Measurements from ENCODE around the gene FAM13A.
"Not testable (repeated sequence)": the region's sequence is repeated elsewhere in the genome, so short reads cannot be mapped to it uniquely, and the experiment has no call there.

FAM13A gene

DNA sequence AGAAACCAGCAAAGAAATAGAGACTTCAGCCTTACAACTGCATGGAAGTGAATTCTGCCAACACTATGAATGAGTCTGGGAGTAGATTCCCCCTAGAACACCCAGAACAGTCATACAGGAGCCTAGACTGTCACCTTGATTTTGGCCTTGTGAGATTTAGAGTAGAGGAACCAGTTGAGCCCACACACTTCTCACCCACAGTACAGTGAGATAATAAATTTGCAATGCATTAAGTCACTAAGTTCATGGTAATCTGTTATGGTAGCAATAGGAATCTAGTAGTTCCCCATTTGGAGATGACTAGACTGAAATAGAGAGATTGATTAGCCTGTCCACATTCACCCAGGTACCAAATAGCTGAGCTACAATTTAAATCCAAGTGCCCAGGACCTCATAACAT, 59.0 kb downstream of the FAM13A start:
- no peak for DNase-seq

DNA sequence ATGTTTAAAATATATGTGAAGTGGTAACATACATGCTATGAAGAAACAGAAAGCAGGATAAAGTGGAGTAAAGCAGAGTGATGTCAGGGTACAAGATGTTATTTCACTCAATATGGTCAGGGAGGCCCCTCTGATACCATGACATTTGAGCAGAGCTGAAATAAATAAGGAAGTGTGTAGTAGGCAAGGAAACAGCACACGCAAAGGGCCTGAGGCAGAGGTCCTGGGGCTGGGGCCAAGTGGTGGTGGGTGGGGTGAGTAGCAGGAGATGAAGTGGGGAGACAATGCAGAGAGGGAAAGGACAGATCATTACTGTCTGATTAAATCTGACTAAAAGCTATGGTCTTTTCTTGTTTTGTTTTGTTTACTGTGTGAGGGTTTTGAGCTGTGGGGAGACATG, 61.1 kb downstream of the FAM13A start:
- DNase-seq = no peak

DNA sequence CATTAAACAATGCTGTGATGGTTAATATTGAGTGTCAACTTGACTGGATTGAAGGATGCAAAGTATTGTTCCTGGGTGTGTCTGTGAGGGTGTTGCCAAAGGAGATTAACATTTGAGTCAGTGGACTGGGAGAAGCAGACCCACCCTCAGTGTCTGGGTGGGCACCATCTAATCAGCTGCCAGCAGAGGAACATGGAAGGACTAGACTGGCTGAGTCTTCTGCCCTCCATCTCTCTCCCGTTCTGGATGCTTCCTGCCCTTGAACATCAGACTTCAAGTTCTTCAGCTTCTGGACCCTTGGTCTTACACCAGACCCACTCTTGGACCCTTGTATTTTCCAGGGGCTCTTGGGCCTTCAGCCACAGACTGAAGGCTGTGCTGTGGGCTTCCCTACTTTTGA, 61.7 kb downstream of the FAM13A start:
- not testable (repeated sequence) for DNase-seq

- no peak for DNase-seq
Observed at GRCh38 chr4:88993246-88993645, 63.7 kb downstream of the FAM13A start.

DNA sequence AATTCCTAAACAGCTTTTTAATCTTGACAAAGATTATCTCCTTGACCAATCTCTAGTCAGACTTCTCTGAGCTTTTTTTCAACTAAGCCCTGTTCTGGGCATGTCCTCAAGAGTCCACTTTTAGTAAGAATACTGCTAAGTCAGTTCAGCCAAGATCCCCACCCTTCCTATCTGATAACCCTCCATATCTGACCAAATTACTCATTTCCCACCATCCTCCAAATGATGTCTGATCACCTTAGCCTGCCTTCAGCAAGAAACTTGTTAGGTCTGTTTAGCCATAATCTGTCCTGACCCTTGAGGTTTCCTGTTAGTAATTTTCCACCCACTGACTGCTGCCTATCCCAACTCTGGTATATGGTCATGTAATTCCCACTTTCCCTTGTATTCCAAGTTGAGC, 65.2 kb downstream of the FAM13A start:
- DNase-seq = no peak

GRCh38 chr4:88989990-88990389, 67.0 kb downstream of the FAM13A start:
- no peak for DNase-seq

DNA sequence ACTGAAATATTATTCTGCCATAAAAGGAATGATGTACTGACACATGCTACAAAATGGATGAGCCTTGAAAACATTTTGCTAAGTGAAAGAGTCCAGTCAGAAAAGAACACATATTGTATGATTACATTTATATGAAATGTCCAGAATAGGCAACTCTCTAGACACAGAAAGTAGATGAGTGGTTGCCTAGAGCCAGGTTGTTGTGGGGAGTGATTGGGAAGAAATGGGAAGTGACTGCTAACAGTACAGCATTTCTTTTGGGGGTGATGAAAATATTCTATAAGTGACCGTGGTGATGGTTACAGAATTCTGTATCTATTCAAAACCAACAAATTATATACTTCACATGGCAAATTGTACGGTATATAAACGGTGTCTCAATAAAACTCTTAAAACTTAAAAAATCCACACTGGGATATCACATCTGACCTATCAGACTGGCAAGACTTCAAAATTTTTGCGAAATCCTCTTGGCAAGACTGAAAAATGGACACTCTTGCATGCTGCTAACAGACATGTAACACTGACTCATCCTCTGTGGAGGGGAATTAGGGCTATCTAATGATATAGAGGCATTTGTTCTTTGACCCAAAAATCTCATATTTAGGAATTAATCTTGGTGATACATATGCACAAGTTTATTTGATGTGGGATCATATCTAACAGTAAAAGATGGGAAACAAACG, 71.8 kb downstream of the FAM13A start:
- DNase-seq = no peak

GRCh38 chr4:88982757-88983156, 74.2 kb downstream of the FAM13A start:
- no peak for DNase-seq

DNA sequence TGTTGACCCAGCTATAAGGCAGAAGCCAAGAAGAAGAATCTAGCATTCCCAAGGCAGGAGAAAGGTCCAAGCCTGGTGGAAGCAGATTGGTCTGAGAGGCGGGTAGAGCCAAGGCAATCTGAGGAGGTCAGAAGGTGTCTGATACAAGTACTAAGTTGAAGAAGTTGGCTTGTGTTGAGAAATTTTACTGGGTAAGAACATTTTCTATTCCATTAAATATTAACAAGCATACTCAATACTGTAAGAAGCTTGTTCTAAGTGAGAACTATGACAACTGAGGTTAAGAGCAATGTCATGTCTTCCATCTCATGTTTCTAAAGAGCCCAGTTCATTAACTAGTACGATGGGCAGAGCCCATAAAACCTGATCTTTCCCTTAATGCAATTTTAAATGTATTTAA, 75.0 kb downstream of the FAM13A start:
- no peak for DNase-seq

DNA sequence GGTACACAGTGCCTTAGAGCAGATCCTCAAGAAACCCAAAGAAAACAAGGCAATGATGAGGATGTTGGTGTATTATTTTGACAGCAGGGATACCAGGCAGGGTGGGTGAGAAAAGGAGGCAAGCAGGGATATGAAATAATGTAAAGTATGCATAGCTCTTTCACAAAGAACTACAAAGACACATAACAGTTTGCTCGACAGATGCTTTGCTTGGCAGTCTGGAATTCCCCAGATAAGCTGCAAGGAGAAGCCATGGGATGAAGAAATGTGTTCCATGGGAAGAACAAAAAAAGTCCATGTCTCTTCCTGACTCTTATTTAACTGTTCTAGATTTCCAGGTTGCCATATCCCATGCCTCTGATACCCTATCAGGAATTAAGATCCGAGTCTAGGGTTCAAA, 75.4 kb downstream of the FAM13A start:
- no peak for DNase-seq

- DNase-seq = no peak
Observed at GRCh38 chr4:88979276-88979675, 77.7 kb downstream of the FAM13A start.

DNA sequence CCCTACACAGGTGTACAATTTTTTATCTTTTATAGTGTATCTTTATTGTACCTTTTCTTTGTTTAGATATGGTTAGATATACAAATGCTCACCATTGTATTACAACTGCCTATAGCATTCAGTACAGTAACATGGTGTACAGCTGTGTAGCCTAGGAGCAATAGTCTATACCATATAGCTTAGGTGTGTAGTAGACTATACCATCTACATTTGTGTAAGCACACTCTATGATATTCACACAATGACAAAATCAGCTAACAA, 80.3 kb downstream of the FAM13A start:
- DNase-seq = no peak

DNA sequence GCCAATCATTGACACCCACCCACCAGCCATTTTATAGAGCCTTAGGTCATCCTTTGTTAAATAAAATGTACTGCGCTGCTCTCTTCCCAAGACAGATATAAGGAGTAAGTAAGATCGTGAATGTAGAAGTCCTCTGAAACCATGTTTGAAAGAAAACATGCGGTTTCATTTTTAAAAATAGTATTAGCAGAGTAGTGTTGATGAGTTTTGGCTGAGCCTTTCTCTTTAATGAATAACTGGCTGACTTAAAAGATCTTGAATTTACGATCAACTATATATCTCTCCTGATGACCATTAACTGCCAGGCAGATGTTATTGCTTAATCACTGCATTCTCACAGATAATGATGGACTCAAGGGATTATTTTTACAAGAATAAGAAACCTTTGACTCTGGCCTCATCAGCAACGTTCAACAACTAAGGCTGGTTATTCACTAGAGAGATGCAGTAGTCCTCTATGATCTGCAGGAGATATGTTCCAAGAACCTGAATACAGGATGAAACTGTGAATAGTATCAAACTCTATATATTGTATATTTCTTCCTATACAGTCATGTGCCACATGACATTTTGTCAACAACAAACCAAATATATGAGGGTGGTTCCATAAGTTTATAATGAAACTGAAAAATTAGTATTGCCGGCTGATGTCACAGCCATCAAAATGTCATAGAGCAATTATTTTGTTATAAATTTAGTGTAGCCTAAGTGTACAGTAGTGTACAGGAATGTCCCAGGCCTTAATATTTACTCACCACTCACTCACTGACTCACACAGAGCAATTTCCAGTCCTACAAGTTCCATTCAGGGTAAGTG, 80.8 kb downstream of the FAM13A start:
- DNase-seq = no peak

GRCh38 chr4:88971536-88971935, 85.4 kb downstream of the FAM13A start:
- no peak for DNase-seq

DNA sequence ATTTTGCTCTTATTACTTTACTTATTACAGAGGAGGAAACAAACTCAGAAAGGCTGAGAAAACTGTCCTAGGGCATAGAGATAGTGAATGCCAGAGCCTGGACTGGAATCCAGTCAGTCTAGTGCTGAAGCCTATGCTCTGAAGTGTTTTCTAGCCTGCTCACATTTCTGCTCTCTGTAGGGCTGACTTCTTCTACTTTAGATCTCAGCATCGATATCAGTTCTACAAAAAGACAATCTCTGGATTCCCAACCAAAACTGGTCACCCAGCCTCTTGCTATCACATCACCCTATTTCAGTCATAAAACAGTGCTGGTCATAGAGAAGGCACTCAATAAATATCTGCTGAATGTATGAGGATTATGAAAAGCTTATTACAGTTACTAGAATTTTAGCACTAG, 87.2 kb downstream of the FAM13A start:
- no peak for DNase-seq

DNA sequence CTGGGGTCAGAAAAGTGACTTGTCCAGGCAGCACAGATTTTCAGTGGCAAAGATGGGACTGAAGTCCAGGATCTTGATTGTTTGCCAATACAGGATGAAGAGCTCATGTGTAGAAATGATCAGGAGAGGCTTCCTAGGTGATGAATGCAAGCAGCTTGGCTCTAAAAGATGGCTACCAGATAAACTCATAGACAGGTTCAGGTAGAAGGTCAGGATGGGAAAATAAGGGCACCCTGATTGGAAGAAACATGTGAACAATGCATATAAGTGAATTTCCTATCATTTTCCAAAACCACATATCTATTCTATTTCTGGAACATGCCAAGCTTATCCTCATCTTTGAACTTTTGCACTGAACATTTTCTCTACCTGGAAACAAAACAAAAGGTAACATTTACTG, 87.7 kb downstream of the FAM13A start:
- DNase-seq = no peak

- DNase-seq = no peak
Observed at GRCh38 chr4:88967883-88968331, 89.1 kb downstream of the FAM13A start.

DNA sequence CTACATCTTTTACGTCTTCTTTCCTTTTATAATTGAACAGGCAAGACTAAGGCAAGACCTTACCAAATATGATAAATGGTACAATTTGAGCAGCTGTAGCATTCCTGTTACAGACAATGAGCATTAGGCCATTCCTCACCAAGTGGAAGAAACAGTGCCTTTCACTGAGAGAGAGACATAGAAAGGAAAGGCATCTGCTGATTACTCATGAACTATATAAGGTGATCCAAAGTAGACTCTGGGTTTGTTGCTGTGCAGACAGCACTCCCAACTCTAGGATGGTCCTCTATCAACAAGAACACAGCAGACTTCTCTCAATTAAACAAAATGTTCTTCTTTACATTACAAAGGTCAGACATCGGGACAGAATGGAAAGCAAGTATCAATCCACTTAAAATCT, 91.9 kb downstream of the FAM13A start:
- no peak for DNase-seq

- no peak for DNase-seq
Observed at GRCh38 chr4:88964450-88964849, 92.5 kb downstream of the FAM13A start.

- no peak for DNase-seq
Observed at GRCh38 chr4:88963817-88964216, 93.2 kb downstream of the FAM13A start.

DNA sequence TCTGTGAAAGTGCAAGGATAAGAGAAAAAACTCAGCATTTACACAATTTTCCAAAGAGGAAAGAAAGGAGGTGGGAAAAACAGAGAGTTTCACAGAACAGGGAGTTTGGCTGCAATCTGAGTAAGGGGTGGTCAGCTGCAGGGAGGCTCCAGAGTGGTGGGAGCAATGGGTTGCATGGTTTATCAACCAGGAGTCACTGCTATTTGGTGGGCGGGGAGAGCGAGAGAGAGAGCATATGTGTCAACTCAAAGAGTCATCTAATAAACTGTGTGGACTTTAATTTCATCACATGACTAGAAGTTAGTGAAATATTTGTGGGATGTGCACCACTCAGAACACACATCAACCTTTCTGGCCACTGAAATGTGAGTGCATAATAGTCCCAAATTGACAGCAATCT, 94.6 kb downstream of the FAM13A start:
- no peak for DNase-seq

DNA sequence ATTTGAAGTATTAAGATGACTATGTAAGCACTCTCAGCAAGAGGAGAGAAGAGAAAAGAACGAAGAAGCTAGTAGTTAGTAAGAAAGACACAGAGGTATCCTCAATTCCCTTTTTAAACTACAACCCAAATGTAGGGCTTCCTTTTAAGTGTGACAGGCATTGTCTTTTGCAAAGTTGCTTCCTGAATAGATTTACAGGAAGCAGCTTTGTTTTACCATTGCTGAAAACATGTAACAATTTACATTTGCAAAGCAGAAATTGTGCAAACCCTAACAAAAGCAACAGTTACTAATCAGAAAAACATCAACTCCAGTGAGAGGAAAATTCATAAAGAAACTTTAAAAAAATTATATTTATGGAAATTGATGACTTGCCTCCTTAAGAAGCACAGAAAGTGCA, 96.4 kb downstream of the FAM13A start:
- no peak for DNase-seq

DNA sequence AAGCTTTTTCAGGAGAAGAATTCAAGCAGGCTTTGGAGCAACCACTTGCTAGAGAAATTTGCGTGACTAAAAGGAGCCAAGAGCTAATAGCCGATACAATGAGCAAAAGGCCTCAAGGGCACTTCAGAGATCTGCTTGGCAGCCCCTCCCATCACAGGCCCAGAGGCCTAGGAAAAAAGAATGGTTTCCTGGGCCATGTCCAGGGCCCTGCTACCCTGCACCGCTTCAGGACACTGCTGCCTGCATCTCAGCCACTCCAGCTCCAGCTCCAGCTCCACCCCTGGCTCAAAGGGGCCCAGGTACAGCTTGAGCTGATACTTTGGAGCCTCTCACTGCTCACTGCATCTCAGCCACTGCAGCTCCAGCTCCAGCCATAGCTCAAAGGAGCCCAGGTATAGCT, 98.9 kb downstream of the FAM13A start:
- DNase-seq = no peak

- DNase-seq = no peak
Observed at GRCh38 chr4:88957570-88957969, 99.4 kb downstream of the FAM13A start.
